GOT3 (cell line): Measurements from ENCODE around the gene GLB1L2.
"Not testable (repeated sequence)": the region's sequence is repeated elsewhere in the genome, so short reads cannot be mapped to it uniquely, and the experiment has no call there.

Experiments
- DNase-seq: peaks from one replicate; lab custom pipeline; 2025; ENCODE audit warnings: mixed read lengths; lab: John Stamatoyannopoulos, UW

GLB1L2 gene

GRCh38 chr11:134331354-134332188, at the start of gene GLB1L2:
GLB1L2 (plus strand) TSS chr11:134331988; CDS start chr11:134332062, 74 bp downstream.
- no peak for DNase-seq

- no peak for DNase-seq
Observed at GRCh38 chr11:134282121-134283045, 49.4 kb upstream of the GLB1L2 start.

DNA sequence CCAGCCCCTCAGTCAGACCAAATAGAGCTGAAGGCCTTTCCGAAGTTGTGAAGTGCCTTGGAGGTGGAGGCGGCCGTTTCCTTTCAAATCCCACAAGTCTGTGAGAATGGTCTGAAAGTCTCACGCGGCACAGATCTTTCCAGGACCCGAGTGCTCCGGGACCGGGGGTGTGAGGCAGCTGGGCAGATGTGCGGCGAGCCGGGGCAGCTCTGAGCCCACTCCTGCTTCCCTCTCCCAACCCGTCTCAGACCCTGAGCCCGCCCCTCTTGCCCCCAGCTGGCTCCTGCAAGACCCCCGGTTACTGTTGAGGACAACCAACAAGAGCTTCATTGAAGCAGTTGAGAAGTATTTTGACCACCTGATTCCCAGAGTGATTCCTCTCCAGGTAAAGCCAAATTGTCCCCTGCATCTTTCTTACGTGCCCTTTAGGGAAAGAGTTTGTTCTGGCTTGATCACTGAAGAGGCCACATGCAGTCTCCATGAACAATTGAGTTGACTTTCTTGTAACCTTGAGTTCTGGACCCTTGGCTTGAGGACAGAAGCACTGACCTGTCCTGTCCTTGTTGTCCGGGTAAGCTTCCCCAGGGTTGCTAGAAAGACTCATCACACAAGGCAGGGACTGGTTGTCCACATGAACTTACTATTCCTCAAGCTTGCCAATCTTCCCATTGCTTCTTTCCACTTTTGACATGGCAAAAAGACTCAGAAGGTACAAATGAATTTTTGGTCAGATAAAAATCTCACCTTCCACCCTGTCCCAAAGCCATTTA, 48.1 kb upstream of the GLB1L2 start:
- no peak for DNase-seq

- not testable (repeated sequence) for DNase-seq
Observed at GRCh38 chr11:134284349-134284748, 47.4 kb upstream of the GLB1L2 start.

GRCh38 chr11:134287561-134287960, 44.2 kb upstream of the GLB1L2 start:
- DNase-seq: no peak

DNA sequence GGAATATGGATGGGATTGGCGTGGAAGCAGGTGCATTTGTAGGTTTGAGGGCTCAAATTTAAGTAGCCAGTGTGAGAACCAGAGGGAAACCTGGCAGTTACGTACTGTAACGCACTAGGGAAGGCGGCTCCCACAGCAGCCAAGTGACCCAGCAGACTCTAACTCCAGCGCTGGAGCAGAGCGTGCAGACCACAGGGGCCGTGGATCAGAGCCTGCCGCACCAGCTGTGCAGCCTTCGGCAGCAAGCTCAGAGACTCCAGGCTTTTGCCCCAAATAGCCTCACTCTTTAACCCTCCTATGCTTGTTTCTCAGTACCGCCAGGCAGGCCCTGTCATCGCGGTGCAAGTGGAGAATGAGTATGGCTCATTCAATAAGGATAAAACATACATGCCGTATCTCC, 43.3 kb upstream of the GLB1L2 start:
- no peak for DNase-seq

DNA sequence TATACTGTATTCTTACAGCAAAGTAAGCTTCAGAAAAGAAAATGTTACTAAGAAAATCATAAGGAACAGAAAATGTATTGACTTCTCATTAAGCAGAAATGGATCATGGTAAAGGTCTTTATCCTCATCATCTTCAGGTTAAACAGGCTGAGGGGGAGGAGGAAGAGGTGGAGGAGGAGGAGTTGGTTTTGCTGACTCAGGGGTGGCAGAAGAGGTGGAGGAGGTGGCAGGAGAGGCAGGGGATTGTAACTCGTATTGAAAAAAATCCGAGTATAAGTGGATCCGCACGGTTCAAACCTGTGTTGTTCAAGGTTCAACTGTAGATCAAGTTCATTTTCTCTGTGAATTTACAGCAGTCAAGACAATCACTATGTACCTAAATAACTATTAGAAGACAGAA, 42.6 kb upstream of the GLB1L2 start:
- DNase-seq: no peak

DNA sequence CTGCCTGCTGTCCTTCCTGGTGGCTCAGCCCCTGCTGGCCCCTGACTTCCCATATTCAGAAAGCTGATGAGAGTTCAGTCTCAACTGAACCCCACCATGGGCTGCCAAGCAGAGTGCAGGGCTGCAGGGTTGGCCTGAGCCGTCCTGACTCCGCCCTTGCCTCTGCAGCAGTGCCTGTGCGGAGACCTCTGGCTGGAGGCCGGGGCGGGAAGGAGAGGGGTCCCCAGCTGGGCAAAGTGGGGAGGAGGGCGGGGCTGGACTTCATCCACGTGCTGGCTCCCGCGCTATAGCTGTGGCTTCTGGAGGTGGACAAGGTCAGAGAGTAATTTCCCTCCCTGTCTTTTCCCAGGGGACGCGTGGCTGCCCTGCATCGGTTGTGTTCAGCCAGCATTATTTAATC, 42.0 kb upstream of the GLB1L2 start:
- no peak for DNase-seq

DNA sequence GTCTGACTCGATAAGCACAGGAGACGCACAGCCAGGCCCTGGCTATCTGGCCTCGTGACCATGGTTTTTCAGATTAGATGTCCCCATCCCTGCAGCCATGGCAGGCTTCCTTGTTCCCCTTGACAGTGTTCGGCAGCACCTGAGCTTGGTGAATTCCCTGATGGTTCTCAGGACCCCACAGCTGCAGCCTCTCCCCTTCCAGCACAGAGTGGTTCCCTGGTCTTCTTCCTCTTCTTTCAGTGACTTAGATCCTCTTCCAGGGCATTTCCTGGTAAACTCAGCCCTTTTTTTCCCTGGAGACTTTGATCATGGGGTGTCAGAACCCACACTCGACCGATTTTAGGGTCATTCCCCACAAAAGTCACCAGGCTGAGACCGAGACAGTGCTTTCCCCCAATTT, 41.1 kb upstream of the GLB1L2 start:
- DNase-seq: no peak

DNA sequence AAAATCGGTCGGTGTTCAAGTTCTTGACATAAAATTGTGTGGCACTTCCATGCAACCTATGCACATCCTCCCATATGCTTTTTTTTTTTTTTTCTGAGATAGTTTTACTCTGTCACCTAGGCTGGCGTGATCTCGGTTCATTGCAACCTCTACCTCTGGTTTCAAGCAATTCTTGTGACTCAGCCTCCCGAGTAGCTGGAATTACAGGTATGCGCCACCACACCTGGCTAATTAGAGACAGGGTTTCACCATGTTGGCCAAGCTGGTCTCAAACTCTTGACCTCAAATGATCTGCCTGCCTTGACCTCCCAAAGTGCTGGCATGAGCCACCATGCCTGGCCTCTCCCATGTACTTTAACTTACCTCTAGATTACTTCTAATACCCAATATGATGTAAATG, 40.6 kb upstream of the GLB1L2 start:
- no peak for DNase-seq

DNA sequence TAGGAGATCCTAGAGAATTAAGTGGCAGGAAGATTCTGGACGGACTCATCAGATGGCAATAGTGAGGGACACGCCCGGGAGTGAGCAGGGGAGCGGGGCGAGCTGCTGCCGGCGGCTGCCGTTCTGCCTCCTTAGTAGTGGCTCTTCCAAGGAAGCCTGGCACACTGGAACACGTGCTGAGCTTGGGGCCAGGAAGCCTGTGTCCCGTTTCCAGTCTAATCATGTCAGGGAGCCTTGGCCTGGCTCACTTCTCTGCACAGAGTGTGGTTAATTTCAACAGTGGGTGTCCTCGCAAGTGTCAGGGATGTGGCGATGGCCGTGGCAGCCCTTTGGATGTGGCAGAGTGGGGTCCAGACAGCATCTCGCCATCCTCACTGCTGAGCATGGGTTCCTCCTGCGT, 39.1 kb upstream of the GLB1L2 start:
- DNase-seq: no peak

- DNase-seq: no peak
Observed at GRCh38 chr11:134293119-134294113, 38.4 kb upstream of the GLB1L2 start.

GRCh38 chr11:134294664-134295063, 37.1 kb upstream of the GLB1L2 start:
- DNase-seq: no peak

GRCh38 chr11:134312223-134312622, 19.6 kb upstream of the GLB1L2 start:
- DNase-seq: no peak

DNA sequence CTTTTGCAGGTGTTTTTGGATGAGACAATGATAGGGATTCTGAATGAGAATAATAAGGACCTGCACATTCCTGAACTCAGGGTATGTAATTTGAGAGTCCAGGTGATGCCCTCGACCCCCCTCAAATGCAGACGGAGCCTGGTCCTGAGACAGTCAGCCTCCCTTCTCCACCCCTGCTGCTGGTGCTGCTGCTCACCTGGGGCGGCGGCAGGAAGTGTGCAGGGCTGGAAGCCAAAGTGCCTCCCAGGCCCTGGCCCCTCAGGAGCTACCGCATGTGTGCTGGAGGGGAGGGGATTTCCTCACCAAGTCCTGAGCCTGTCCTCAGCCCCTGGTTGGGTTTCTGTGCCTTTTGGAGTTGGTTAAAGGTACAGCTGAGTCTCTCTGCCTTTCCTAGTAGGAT, 19.0 kb upstream of the GLB1L2 start:
- DNase-seq: no peak

GRCh38 chr11:134313379-134313778, 18.4 kb upstream of the GLB1L2 start:
- DNase-seq: no peak

DNA sequence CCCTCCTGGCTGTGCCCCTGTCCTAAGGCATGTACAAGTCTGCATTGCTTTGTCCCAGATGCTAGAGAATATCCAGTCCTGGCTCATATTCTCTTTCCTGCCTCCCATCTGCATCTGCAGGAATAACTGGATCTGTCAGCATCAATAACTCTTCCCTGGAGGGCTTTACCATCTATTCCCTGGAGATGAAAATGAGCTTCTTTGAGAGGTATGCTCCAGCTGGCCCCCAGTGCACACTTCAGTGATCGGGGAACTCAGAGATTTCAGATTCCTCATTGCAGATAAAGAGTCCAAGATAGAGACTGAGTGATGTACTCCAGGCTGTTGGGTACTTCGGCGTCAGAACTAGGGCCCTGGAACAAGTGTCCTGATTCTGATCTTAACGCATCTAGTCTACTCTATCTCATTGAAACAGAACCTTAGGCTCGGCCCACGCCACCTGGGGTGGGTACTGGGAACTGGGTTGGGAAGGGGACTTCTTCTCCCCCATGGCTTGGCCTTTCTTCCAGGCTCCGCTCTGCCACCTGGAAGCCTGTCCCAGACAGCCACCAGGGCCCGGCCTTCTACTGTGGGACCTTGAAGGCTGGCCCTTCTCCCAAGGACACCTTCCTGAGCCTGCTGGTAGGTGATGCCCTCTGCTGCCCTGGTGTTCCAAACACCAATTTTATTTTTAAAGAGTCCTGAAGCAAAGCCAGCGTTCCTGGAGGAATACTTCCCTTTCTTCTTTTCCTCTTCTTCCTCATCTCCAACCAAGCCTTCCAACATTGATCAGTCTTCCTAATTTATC, 17.8 kb upstream of the GLB1L2 start:
- no peak for DNase-seq

DNA sequence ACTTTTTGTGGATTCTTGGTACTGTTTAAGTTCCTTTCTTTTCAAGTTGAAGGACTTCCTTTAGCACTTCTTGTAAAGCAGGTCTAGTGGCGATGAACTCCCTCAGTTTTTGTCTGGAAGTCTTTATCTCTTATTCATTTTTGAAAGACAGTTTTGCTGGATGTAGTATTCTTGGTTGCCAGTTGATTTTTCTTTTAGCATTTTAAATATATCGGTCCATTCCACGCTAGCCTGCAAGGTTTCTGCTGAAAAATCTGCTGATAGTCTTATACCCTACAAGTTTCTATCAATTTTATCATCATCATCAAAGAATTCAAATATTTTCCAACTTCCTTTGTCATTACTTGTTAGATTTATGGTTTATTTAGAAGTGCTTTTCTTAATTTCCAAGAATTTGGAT, 14.7 kb upstream of the GLB1L2 start:
- DNase-seq: no peak

- DNase-seq: not testable (repeated sequence)
Observed at GRCh38 chr11:134321373-134321772, 10.4 kb upstream of the GLB1L2 start.

DNA sequence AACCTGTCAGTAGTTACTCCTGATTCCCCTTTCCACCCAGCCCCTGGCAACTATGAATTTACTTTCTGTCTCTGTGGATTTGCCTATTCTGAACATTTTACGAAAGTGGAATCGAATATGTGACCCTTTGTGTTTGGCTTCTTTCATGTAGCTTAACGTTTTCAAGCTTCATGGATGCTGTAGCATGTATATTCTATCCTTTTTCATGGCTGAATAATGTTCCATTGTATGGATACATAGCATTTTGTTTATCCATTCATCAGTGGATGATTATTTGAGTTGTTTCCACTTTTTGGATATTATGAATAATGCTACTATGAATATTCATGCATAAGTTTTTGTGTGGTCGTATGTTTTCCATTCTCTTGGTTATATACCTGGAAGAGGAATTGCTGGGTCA, 9.2 kb upstream of the GLB1L2 start:
- no peak for DNase-seq
